Calu3 (cell line): ENCODE measurements around the gene PDZD2. TPM values are rescaled to one million over a fixed set of nuclear protein-coding genes. Genes with fewer than 3 reads are reported as not detected.

Source experiments
- BruUV-seq: library from RNA; stranded (reverse); fragments of 400-500 nt; replicated peaks from 2 replicates; lab custom pipeline; 2021; lab: Mats Ljungman, UMichigan
- CTCF ChIA-PET: fragments of 300-600 bp; sonication (Branson Sonifier 250); formaldehyde crosslinking; loops from one replicate; lab custom pipeline; 2022; ENCODE audit warnings: antibody characterized with exemption; lab: Charles Lee
- DNase-seq: peaks from one replicate; pipeline ENCODE4 v3.0.0; 2022
- H3K27ac Mint-ChIP-seq: one replicate; pipeline ENCODE4 v1.8.0; 2022; ENCODE audit warnings: mixed read lengths; ENCODE audit not compliant: unreplicated experiment
- H3K27me3 Mint-ChIP-seq: one replicate; pipeline ENCODE4 v1.8.0; 2022; ENCODE audit warnings: mixed read lengths; ENCODE audit not compliant: unreplicated experiment
- H3K36me3 Mint-ChIP-seq: one replicate; pipeline ENCODE4 v1.8.0; 2022; ENCODE audit warnings: mild to moderate bottlenecking, moderate library complexity, mixed read lengths; ENCODE audit not compliant: insufficient read depth, unreplicated experiment
- H3K4me1 Mint-ChIP-seq: one replicate; pipeline ENCODE4 v1.8.0; 2022; ENCODE audit warnings: mild to moderate bottlenecking, low read depth, mixed read lengths; ENCODE audit not compliant: unreplicated experiment
- H3K4me3 Mint-ChIP-seq: one replicate; pipeline ENCODE4 v1.8.0; 2022; ENCODE audit warnings: mild to moderate bottlenecking, low read depth, moderate library complexity, mixed read lengths; ENCODE audit not compliant: unreplicated experiment
- H3K9me3 Mint-ChIP-seq: one replicate; pipeline ENCODE4 v1.8.0; 2022; ENCODE audit warnings: low read depth, mixed read lengths; ENCODE audit not compliant: unreplicated experiment
- CTCF ChIP-seq: fragments of 200-600 bp; IDR thresholded peaks from one replicate; pipeline ENCODE4 v1.8.0; 2022; ENCODE audit warnings: antibody characterized with exemption; ENCODE audit not compliant: unreplicated experiment
- intact Hi-C: fragments of 100-400 bp; cut with micrococcal nuclease; formaldehyde crosslinking; loops from one replicate; pipeline ENCODE4 v1.10.0; 2022; ENCODE audit not compliant: unreplicated experiment
- total RNA-seq: library from RNA; stranded (reverse); gene quantifications from 2 replicates; pipeline ENCODE4 v1.2.3, GENCODE V29; 2022

Gene PDZD2
- total RNA-seq, 1 experiment from 2014 or later, result 0.97 TPM

GRCh38 chr5:32123058-32123805 lies 484.3 kb downstream of the PDZD2 start:
- Mint-ChIP-seq H3K27ac (no peak overlapping the region), H3K4me1 (no peaks in the 10 kb centered on the region), H3K4me3 (no peak overlapping the region), H3K36me3 (peaks cover 43% of the 10 kb centered on the region), H3K9me3 (no peaks in the 10 kb centered on the region), H3K27me3 (no peaks in the 10 kb centered on the region)
- DNase-seq, result no peak
- CTCF ChIA-PET, result no interaction called here
- no peak for TF ChIP-seq CTCF
- no TSS peak for BruUV-seq
- intact Hi-C loops, result no loop called here

GRCh38 chr5:32123889-32124676 lies 485.2 kb downstream of the PDZD2 start:
- CTCF ChIA-PET, result no interaction called here
- no peak for DNase-seq
- intact Hi-C loops, result no loop called here
- H3K27me3 Mint-ChIP-seq, result no peaks in the 10 kb centered on the region
- no peak for TF ChIP-seq CTCF
- peaks cover 49% of the 10 kb centered on the region for H3K36me3 Mint-ChIP-seq
- H3K4me3 Mint-ChIP-seq, result no peak overlapping the region
- H3K9me3 Mint-ChIP-seq, result no peaks in the 10 kb centered on the region
- H3K4me1 Mint-ChIP-seq, result no peaks in the 10 kb centered on the region
- no peak overlapping the region for H3K27ac Mint-ChIP-seq
- no TSS peak for BruUV-seq

GRCh38 chr5:32126691-32127090 lies 487.8 kb downstream of the PDZD2 start:
- Mint-ChIP-seq H3K9me3 (no peaks in the 10 kb centered on the region), H3K4me3 (no peak overlapping the region), H3K36me3 (peaks cover 43% of the 10 kb centered on the region), H3K27ac (no peak overlapping the region), H3K4me1 (no peaks in the 10 kb centered on the region), H3K27me3 (no peaks in the 10 kb centered on the region)
- intact Hi-C loops, result no loop called here
- no peak for DNase-seq
- CTCF ChIA-PET, result no interaction called here
- BruUV-seq, result no TSS peak
- no peak for TF ChIP-seq CTCF

GRCh38 chr5:32127711-32128110 lies 488.8 kb downstream of the PDZD2 start:
- Mint-ChIP-seq H3K4me3 (no peak overlapping the region), H3K27me3 (no peaks in the 10 kb centered on the region), H3K36me3 (peaks cover 44% of the 10 kb centered on the region), H3K9me3 (no peaks in the 10 kb centered on the region), H3K27ac (no peak overlapping the region), H3K4me1 (no peaks in the 10 kb centered on the region)
- CTCF ChIA-PET, result no interaction called here
- intact Hi-C loops, result no loop called here
- DNase-seq, result no peak
- TF ChIP-seq CTCF, result no peak
- no TSS peak for BruUV-seq
